Fibroblast of upper back skin (primary cell): ENCODE results near the gene BRD3OS.

Experiments
- DNase-seq: peaks from one replicate; pipeline ENCODE4 v3.0.0-alpha.2; 2013

BRD3OS gene

GRCh38 chr9:133989625-133990365 lies 35.5 kb upstream of the BRD3OS start:
- DNase-seq, result no peak

DNA sequence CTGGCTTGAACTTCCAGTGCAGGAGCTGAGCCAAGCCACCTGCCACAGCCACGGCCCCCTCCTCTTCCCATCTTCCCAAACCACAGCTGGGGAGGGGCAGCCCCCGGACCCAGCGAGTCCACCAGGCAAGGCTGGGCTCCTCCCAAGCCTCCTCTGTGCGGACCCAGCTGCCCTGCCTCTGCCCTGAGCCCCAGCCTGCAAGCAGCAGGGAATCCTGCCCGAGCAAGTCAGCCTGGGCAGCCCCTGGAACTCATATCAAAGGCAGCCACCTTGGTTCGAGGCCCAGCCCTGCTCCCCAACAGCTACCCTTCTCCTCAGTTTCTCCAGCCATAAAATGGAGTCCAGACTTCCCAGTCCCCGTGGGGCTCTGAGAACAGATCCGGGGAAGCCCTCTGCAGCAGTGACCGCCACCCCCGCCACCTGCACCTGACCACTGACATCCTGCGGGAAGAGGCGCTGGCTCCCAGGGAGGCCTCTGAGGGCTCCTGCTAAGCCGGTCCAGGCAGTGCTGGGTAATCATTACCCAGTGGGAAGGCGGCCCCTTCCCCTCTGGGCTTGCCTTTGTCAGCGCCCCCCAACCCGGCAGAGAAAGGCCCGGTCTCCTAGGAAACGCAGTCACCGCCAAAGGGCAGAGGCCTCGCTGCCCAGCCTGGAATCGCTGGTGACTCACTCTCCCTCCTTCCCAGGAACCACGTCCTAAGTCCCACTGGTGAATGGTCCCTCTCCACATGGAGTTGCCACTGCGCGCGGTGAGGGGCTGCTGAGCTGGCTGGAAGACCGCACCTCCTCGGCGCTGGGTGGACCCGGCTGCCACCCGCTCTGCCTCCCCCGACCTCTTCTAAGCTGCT lies 34.7 kb upstream of the BRD3OS start:
- DNase-seq, result peak; percentile 56

- no peak for DNase-seq
These were observed 33.9 kb upstream of the BRD3OS start for GRCh38 chr9:133991214-133991921.

- DNase-seq, result peak; percentile 68
These were observed 33.1 kb upstream of the BRD3OS start, which contains the start of gene VAV2 for GRCh38 chr9:133991964-133992779. Gene VAV2 (minus strand): TSS chr9:133992324. CDS start chr9:133992278, 46 bp downstream.

- peak; percentile 90 for DNase-seq
These were observed 32.3 kb upstream of the BRD3OS start for GRCh38 chr9:133992780-133993634.

GRCh38 chr9:133993635-133994253 lies 31.5 kb upstream of the BRD3OS start:
- DNase-seq, result no peak

DNA sequence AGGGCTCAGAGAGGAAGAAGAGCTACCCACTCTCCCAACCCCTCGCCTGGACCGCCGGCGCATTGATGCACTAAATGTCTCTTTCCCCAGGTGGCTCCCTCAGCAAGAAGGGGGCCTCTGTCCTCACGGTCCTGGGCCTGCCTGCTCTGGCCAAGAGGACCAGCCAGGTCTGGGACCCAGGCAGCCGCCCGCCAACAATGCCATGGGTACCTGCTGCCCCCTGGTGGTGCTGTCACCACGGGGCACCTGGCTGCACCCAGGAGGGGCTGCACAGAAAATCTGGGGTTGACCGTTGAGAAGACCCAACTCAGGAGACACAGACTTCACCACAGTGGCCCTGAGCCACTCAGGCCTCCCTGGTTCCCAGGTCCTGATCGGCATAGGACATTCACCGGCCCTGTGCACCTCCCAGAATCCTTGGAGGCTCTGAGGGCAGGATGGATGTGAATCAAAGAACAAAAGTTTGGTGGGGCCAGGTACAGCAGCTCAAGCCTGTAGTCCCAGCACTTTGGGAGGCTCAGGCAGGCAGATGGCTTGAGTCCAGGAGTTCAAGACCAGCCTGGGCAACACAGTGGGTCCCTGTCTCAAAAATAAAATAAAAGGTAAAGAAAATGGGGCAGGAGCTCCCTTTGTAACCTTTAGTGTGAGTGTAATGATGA lies 30.8 kb upstream of the BRD3OS start:
- DNase-seq, result peak; percentile 58

GRCh38 chr9:133995012-133995896 lies 30.0 kb upstream of the BRD3OS start:
- no peak for DNase-seq

GRCh38 chr9:133996531-133997520 lies 28.5 kb upstream of the BRD3OS start:
- no peak for DNase-seq

DNA sequence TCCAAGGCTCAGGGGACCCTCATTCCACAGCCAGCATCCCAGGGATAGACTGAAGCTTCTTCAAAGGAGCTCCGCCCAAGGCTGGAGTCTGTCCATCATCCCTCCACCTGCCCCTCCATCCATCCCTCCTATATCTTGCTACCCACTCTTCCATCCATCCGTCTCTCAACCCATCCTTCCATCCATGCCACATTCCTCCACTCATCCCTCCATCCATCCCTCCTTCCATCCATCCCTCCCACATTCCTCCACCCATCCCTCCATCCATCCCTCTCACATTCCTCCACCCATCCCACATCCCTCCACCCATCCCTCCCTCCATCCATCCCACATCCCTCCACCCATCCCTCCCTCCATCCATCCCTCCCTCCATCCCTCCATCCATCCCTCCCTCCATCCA lies 27.7 kb upstream of the BRD3OS start:
- DNase-seq, result no peak

DNA sequence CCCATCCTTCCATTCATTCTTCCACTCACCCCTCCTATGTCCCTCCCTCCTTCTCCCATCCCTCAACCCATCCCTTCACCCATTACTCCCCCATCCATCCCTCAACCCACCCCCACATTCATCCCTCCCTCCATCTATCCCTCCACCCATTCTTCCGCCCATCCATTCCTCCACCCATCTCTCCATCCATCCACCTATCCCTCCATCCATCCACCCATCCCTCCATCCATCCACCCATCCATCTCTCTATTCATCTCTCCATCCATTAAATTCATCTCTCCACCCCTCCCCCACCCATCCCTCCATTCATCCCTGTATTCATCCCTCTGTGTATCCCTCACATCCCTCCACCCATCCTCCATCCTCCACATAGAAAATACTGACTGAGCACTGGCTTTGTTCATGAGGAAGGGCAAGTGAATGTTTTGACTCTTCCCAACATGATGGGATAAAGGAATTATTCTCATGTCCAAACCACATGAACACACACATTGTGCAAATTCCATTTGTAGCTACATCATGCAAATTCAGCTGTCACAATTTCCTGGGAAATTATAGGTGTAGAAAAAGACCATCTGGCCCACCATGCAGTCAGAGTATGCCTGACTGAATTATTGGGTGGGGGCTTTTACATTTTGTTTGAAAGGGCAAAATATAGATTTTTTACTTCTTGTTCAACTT lies 26.2 kb upstream of the BRD3OS start:
- peak; percentile 72 for DNase-seq

DNA sequence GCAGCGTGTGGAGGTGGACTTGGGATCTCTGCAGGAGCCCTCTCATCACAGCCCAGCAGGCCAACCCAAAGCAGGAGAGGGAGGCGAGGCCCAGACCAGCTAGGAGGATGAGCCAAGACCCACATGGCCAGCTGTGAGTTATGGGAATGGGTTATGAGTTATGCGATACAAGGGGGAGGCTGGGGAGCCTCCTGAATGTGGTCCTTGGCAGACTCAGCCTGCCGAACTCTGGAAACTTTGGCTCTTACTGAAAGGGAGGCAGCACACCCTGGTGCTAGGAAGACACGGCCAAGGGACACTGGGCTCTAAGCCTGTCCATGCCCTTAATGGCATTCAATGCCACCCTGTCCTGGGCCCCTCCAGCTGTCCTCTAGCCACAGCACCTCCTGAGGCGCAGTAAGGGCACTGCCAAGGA lies 25.4 kb upstream of the BRD3OS start:
- DNase-seq, result peak; percentile 51

GRCh38 chr9:134002796-134003195 lies 22.5 kb upstream of the BRD3OS start:
- no peak for DNase-seq

DNA sequence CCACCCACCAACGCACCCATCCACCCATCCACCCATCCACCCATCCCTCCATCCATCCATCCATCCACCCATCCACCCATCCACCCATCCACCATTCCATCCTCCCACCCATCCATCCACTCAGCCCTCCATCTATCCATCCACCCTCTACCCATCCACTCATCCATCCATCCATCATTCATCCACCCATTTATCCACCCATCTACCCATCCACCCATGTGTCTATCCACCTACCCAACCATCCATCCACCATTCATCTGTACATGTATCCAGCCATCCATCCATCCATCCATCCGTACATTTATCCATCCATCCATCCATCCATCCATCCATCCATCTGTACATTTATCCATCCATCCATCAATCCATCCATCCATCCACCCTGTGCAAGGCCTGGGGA lies 22.0 kb upstream of the BRD3OS start:
- DNase-seq, result no peak

DNA sequence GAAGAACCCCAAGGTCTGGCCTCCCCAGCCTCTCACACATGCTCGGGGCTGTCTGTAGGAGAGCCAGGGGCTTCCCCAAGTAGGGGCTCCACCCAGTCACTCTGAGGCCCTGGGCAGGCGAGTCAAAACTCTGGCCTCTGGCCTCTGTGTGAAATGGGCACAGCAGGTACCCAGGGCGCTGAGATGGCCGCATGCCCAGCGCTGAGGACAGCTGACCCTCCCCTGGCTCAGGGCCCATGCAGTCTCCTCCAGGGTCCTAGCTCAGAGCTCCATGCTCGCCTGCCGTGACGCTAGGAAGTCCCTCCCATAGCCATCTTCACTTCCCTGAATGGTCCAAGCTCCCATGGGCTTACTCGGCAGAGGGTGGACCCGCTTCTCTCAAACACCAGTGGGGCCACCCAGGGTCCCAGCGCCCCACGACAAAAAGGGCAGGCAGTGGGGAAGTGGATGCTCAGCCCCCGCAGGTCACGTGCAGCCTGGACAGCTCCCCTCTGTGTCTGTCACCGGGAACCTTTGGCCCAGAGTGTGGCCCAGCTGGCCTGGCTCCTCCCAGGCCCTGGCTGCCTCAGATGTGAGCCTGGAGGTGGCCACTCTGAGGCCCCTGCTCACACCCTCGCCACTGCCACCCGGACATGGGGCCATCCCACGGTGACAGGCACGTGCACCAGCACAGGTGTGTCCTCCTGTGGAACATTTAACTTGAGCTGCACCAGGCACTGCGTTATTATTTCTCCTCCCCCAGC lies 21.0 kb upstream of the BRD3OS start:
- DNase-seq, result no peak

GRCh38 chr9:134004881-134005280 lies 20.4 kb upstream of the BRD3OS start:
- DNase-seq, result no peak

- no peak for DNase-seq
These were observed 19.9 kb upstream of the BRD3OS start for GRCh38 chr9:134005381-134005780.
